Measurements from ENCODE around the gene ARHGAP24. TPM values are rescaled to one million over a fixed set of nuclear protein-coding genes. Genes with fewer than 3 reads are reported as not detected.
A peak's percentile ranks its signal among the peaks of the same experiment; 100 is the strongest.
"Not testable (repeated sequence)": the region's sequence is repeated elsewhere in the genome, so short reads cannot be mapped to it uniquely, and the experiment has no call there.

The ARHGAP24 gene
- total RNA-seq, 1 experiment from 2014 or later, result 34.6 TPM

DNA sequence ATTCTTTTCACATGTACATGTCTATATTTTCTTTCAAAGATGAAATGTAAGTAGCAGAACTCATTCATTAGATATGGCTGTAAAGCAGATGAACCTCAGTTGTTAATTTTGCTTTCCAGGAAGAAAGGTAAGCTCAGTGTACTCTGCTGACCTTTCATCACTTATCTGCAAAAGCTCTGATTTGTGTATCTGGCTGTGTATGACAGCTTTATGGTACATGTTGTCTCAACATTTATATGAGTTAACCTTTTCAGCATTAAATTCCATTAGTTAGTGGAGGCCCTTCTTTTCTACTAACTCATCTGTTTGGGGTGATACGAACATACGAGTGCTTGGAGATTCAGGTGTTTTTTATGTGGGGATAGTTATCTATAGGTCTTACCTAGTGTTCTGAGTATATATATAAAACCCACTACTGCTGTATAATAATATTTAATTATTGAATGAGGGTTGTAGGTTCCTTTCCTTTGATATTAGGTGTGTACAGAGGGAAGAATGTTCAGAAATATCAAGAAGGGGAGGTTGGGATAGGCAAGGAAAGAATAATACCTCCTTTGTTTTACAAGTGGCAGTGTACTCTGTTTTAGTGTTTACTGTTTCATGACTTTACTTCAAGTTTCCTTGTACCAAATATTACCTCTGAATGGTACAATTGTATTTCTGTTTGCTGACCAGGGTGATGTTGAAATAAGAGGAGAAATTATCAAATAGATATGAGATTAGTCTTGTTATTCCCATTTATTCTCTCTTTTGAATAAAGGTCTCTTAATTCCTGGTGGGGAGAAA lies 395.5 kb downstream of the ARHGAP24 start:
- H3K27ac ChIP-seq, result peak overlapping the region; percentile 54
- H3K27me3 ChIP-seq, result no peaks in the 10 kb centered on the region
- peak in 1 of 2 experiments; percentile 59 for DNase-seq
- no peaks in the 10 kb centered on the region for H3K36me3 ChIP-seq
- peaks cover 21% of the 10 kb centered on the region for H3K4me1 ChIP-seq
- H3K9me3 ChIP-seq (replicated peaks), result no peaks in the 10 kb centered on the region
- no peak overlapping the region for H3K4me3 ChIP-seq

DNA sequence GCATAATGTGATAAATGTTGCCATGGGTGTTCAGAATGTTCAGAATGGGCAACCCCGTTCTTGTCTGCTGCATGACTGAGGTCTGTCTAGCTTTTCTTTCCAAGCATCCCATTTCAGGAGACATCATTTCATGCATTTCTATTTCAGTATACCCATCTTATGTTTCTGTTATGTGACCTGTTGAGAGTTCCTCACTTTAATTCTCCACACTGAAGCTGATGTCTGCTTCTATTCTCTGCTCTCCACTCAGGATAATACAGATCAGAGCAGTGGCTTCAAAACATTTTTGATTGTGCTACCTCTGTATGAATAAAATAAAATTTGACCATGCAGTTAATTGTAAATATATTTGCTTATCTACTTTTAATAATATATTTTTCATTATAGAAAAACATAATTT lies 398.6 kb downstream of the ARHGAP24 start:
- no peak for DNase-seq
- H3K27ac ChIP-seq, result no peak overlapping the region
- no peaks in the 10 kb centered on the region for H3K36me3 ChIP-seq
- no peaks in the 10 kb centered on the region for H3K27me3 ChIP-seq
- no peaks in the 10 kb centered on the region for H3K9me3 ChIP-seq (replicated peaks)
- H3K4me3 ChIP-seq, result no peak overlapping the region
- peaks cover 21% of the 10 kb centered on the region for H3K4me1 ChIP-seq

DNA sequence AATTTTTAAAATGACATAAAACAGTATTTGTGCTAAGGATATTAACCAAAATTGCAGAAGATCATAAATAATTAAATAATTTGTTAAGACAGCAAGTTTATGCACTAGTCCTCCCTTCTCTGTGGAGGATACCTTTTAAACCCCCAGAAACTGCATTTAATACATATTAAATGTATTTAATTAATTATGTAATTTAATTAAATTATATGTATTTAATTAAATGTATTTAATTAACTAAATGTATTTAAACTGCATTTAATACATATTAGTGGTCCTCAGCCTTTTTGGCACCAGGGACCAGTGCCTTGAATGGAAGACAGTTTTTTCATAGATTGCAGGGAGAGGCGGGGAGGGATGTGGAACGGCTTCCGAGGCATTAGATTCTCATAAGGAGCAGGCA lies 404.6 kb downstream of the ARHGAP24 start:
- DNase-seq, result no peak
- no peaks in the 10 kb centered on the region; the same call in 1 of the 2 replicates for H3K36me3 ChIP-seq
- no peaks in the 10 kb centered on the region for H3K27me3 ChIP-seq
- H3K4me3 ChIP-seq, result no peak overlapping the region
- no peaks in the 10 kb centered on the region for H3K9me3 ChIP-seq (replicated peaks)
- H3K4me1 ChIP-seq, result no peaks in the 10 kb centered on the region
- H3K27ac ChIP-seq, result no peak overlapping the region

DNA sequence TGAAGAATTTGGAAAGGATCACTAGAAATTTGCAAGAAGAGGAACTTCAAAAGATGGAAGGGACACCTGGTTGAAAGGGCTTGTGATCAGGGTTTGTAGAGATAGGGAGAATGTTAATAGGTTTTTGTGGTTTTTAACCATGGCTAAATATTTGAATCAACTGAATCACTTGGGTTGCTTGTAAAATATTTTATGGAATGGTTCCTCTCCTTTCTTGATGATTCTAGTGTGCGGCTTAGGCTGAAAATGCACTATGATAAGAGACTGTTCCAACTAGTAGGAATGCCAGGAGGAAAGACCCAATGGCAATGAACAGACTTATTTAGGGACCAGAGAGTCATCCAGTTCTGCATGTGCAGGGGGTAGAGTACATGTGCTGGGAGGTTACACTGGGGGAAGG lies 408.2 kb downstream of the ARHGAP24 start:
- Histone ChIP-seq H3K27me3 (no peaks in the 10 kb centered on the region), H3K36me3 (no peaks in the 10 kb centered on the region; the same call in 1 of the 2 replicates), H3K4me1 (peaks cover 8% of the 10 kb centered on the region), H3K27ac (no peak overlapping the region), H3K4me3 (no peak overlapping the region), H3K9me3 (replicated peaks) (no peaks in the 10 kb centered on the region)
- no peak for DNase-seq

DNA sequence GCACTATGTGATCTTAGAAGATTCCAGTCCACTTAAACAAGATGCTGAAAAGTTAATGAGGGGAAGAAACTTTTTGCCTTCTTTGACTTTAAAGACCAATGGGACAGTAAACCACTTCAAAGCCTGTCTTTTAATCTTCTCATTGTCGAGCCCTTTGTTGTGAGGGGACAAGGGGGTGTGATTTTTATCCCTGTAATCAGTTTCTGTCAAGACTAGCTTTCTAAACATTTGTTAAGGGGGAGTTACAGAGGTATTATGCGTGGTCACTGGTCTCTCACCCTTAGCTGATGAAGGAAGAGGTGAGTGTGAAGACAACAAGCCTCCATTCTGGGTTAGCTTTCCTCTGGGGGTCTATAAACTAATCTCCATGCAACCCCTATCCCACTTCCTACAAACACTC lies 409.3 kb downstream of the ARHGAP24 start:
- no peak overlapping the region for H3K4me3 ChIP-seq
- H3K27ac ChIP-seq, result no peak overlapping the region
- H3K27me3 ChIP-seq, result no peaks in the 10 kb centered on the region
- no peaks in the 10 kb centered on the region; the same call in 1 of the 2 replicates for H3K36me3 ChIP-seq
- peaks cover 8% of the 10 kb centered on the region for H3K4me1 ChIP-seq
- H3K9me3 ChIP-seq (replicated peaks), result no peaks in the 10 kb centered on the region
- no peak for DNase-seq

- no peak overlapping the region for H3K4me3 ChIP-seq
- H3K36me3 ChIP-seq, result no peaks in the 10 kb centered on the region; the same call in 1 of the 2 replicates
- H3K27ac ChIP-seq, result no peak overlapping the region
- H3K9me3 ChIP-seq (replicated peaks), result 0 out of 2 replicates have a peak, but pooled peaks cover 3% of the 10 kb centered on the region
- H3K4me1 ChIP-seq, result peaks cover 8% of the 10 kb centered on the region
- H3K27me3 ChIP-seq, result no peaks in the 10 kb centered on the region
- no peak for DNase-seq
Observed at GRCh38 chr4:85886665-85887064, 411.7 kb downstream of the ARHGAP24 start.

DNA sequence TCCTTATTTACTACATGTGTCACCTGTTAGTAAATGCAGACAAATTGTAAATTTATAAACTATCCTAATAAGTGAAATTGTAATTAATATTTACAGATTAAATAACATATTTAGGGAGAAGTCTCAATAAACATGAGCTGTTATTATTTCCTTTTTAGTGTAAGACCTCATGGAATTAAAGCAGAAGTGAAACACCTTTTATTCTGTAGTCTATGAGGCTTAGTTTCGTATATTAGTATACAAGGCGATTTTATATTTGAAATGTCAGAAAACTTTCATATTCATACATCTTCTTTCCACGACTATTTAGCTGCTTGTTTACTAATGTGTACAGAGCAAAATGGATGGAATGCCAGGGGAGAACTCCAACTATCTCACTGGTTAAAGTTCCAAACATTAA lies 414.4 kb downstream of the ARHGAP24 start:
- Histone ChIP-seq H3K9me3 (replicated peaks) (0 out of 2 replicates have a peak, but pooled peaks cover 3% of the 10 kb centered on the region), H3K27me3 (no peaks in the 10 kb centered on the region), H3K4me3 (no peak overlapping the region), H3K36me3 (no peaks in the 10 kb centered on the region), H3K4me1 (peaks cover 8% of the 10 kb centered on the region), H3K27ac (no peak overlapping the region)
- no peak for DNase-seq

GRCh38 chr4:85895755-85896154 lies 420.8 kb downstream of the ARHGAP24 start:
- Histone ChIP-seq H3K4me1 (no peaks in the 10 kb centered on the region), H3K4me3 (no peak overlapping the region), H3K9me3 (replicated peaks) (0 out of 2 replicates have a peak, but pooled peaks cover 3% of the 10 kb centered on the region), H3K27me3 (no peaks in the 10 kb centered on the region), H3K27ac (no peak overlapping the region), H3K36me3 (peaks cover 2% of the 10 kb centered on the region; the same call in 1 of the 2 replicates)
- DNase-seq, result no peak

DNA sequence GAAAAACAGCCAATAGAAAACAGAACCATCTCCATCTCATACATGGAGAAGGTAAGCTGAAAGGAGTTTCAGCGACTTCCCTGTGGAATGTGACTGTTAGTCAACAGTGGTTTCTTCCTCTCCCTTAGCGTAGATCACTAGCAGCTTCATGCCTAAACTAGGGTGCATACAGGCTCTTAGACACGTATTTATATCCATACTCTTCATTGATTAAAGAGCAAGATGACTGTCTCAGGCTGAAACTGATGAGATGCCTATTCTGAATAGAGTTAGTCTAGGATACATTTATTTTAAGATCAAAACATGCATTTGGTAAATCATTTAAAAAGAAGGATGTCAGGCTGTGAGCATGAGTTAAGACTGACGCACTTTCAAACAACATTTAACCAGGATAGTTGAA lies 423.3 kb downstream of the ARHGAP24 start:
- no peak for DNase-seq
- H3K4me1 ChIP-seq, result no peaks in the 10 kb centered on the region
- no peaks in the 10 kb centered on the region for H3K9me3 ChIP-seq (replicated peaks)
- H3K27ac ChIP-seq, result no peak overlapping the region
- H3K4me3 ChIP-seq, result no peak overlapping the region
- peaks cover 2% of the 10 kb centered on the region for H3K36me3 ChIP-seq
- H3K27me3 ChIP-seq, result no peaks in the 10 kb centered on the region

GRCh38 chr4:85901500-85901899 lies 426.6 kb downstream of the ARHGAP24 start:
- no peak for DNase-seq
- peaks cover 2% of the 10 kb centered on the region for H3K36me3 ChIP-seq
- H3K27ac ChIP-seq, result no peak overlapping the region
- no peaks in the 10 kb centered on the region for H3K27me3 ChIP-seq
- H3K4me1 ChIP-seq, result no peaks in the 10 kb centered on the region
- H3K9me3 ChIP-seq (replicated peaks), result no peaks in the 10 kb centered on the region
- no peak overlapping the region for H3K4me3 ChIP-seq

DNA sequence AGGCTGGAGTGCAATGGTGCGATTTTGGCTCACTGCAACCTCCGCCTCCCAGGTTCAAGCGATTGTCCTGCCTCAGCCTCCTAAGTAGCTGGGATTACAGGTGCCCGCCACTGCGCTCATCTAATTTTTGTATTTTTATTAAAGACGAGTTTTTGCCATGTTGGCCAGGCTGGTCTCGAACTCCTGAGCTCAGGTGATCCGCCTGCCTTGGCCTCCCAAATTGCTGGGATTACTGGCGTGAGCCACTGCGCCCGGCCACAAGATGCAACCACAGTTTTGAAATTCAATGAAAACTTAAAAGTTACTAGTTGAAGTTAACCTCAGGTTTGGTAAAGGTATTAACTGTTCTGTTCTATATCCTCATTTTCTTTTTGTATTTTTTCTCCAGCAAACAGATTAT lies 427.7 kb downstream of the ARHGAP24 start:
- H3K4me1 ChIP-seq; H3K9me3 ChIP-seq (replicated peaks); H3K27ac ChIP-seq; DNase-seq; H3K4me3 ChIP-seq; H3K27me3 ChIP-seq; H3K36me3 ChIP-seq: not testable (repeated sequence)

- no peak for DNase-seq
- peaks cover 3% of the 10 kb centered on the region; the same call in 1 of the 2 replicates for H3K36me3 ChIP-seq
- no peaks in the 10 kb centered on the region for H3K27me3 ChIP-seq
- no peak overlapping the region for H3K27ac ChIP-seq
- H3K4me3 ChIP-seq, result no peak overlapping the region
- no peaks in the 10 kb centered on the region for H3K4me1 ChIP-seq
- no peaks in the 10 kb centered on the region for H3K9me3 ChIP-seq (replicated peaks)
Observed at GRCh38 chr4:85905761-85906160, 430.8 kb downstream of the ARHGAP24 start.

DNA sequence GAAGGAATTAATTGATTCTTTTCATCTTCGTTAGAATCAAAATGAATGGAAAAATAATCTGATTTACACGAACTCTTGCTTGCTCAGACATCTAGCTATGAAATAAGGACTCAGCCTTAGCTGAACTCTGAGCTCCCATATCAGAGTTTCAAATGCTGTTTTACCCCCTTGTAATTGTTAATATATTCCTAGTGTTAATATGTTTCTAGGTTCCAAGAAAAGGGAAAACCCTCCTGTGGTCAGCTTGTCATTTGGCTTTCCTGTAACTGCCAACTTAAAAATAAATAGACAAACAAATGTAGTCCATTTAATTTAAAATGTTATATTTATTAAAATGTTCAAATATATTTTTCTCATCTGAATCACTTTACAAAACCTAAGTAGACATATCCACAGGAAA lies 432.1 kb downstream of the ARHGAP24 start:
- no peaks in the 10 kb centered on the region for H3K27me3 ChIP-seq
- no peak for DNase-seq
- no peaks in the 10 kb centered on the region for H3K4me1 ChIP-seq
- 0 out of 2 replicates have a peak, but pooled peaks cover 3% of the 10 kb centered on the region for H3K36me3 ChIP-seq
- H3K9me3 ChIP-seq (replicated peaks), result no peaks in the 10 kb centered on the region
- H3K4me3 ChIP-seq, result no peak overlapping the region
- H3K27ac ChIP-seq, result no peak overlapping the region

DNA sequence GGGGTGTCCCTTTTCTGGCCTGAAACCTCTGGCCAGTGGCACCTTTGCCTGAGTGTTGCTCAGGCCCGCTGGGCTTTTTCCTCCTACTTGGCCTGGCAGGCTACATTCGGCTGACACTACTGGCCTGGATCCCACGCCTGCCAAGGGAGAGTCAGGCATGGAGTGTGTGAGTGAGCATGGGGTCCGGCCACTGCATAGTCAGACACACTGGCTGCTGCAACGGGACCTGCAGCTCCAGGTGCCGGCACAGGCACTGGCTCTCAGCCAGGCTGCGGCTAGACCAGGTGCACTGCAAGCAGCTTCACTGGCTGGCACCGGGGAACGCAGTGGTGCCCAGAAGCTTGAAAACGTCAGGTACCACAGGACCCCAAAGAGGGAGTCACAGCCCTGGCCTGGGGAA lies 434.9 kb downstream of the ARHGAP24 start:
- H3K36me3 ChIP-seq, result 0 out of 2 replicates have a peak, but pooled peaks cover 3% of the 10 kb centered on the region
- H3K27me3 ChIP-seq, result no peaks in the 10 kb centered on the region
- H3K4me1 ChIP-seq, result no peaks in the 10 kb centered on the region
- H3K27ac ChIP-seq, result no peak overlapping the region
- no peaks in the 10 kb centered on the region for H3K9me3 ChIP-seq (replicated peaks)
- no peak overlapping the region for H3K4me3 ChIP-seq
- no peak for DNase-seq

DNA sequence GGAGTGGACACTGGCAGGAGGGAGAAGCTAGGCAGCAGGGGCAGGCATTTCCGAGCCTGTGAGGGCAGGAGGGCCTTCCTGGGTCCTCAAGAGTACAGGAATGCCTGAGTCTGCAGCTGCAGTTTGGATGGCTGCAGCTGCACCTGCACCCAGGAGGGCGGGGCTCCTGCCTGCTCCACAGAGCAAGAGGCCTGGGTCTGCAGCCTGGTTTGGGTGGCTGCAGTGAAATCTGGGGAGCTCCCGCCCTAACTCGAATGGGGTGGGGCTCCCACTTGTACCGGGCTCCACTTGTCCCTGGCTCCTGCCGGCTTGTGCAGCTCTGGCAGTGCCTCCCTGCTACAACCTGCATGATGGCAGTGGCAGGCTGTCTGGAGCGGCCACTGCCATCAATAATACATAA lies 436.0 kb downstream of the ARHGAP24 start:
- no peaks in the 10 kb centered on the region for H3K27me3 ChIP-seq
- no peak overlapping the region for H3K27ac ChIP-seq
- 0 out of 2 replicates have a peak, but pooled peaks cover 3% of the 10 kb centered on the region for H3K36me3 ChIP-seq
- no peak for DNase-seq
- no peaks in the 10 kb centered on the region for H3K4me1 ChIP-seq
- H3K4me3 ChIP-seq, result no peak overlapping the region
- no peaks in the 10 kb centered on the region for H3K9me3 ChIP-seq (replicated peaks)
